ENCODE data around the gene RGS3.

DNA sequence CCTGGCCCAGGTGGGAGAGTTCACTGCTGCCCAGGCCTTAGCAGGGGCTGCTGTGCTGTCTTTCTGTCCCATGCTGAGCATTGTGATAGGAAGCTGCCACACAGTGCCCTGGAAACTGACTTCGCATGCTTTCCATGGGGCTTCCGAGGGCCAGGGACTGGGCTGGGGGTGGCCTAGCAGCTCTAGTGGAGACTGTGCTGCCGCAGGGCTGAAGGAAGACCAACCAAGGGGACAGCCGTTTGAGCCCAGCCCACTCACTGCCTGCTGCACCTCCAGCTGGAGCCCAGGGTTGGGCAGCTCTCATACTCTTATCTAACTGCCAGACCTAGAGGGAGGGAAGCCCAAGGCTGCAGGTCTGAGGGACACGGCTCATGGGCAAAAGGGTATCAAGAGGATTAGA, 79.2 kb downstream of the RGS3 start:
- TF ChIP-seq, protein P1, sequence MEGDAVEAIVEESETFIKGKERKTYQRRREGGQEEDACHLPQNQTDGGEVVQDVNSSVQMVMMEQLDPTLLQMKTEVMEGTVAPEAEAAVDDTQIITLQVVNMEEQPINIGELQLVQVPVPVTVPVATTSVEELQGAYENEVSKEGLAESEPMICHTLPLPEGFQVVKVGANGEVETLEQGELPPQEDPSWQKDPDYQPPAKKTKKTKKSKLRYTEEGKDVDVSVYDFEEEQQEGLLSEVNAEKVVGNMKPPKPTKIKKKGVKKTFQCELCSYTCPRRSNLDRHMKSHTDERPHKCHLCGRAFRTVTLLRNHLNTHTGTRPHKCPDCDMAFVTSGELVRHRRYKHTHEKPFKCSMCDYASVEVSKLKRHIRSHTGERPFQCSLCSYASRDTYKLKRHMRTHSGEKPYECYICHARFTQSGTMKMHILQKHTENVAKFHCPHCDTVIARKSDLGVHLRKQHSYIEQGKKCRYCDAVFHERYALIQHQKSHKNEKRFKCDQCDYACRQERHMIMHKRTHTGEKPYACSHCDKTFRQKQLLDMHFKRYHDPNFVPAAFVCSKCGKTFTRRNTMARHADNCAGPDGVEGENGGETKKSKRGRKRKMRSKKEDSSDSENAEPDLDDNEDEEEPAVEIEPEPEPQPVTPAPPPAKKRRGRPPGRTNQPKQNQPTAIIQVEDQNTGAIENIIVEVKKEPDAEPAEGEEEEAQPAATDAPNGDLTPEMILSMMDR (IDR thresholded peaks at IDR 0.05), result no peak
- TF ChIP-seq POLR2A (IDR thresholded peaks at IDR 0.05), result no peak

Measured in thyroid gland (tissue), 4 donors.